AG10803 (cell line): ENCODE measurements around the gene TMPRSS2.

Experiments
- DNase-seq: peaks from one replicate; pipeline ENCODE4 v3.0.0; 2010; ENCODE audit warnings: low read depth
- H3K4me3 ChIP-seq: 2 replicates; pipeline ENCODE4 v1.5.1; 2011; ENCODE audit warnings: mild to moderate bottlenecking, low read length, control low read depth
- CTCF ChIP-seq: conservative IDR thresholded peaks from 2 replicates; pipeline ENCODE4 v1.5.1; 2011; ENCODE audit warnings: mild to moderate bottlenecking, low read length, control low read depth, inconsistent platforms

TMPRSS2 gene

GRCh38 chr21:41482980-41483379 is 25.0 kb downstream of the TMPRSS2 start:
- no peak for TF ChIP-seq CTCF
- H3K4me3 ChIP-seq: no peak overlapping the region
- no peak for DNase-seq

GRCh38 chr21:41482301-41482700 is 25.7 kb downstream of the TMPRSS2 start:
- DNase-seq: peak; percentile 59
- no peak overlapping the region for H3K4me3 ChIP-seq
- no peak for TF ChIP-seq CTCF

GRCh38 chr21:41481191-41481590 is 26.8 kb downstream of the TMPRSS2 start:
- no peak for TF ChIP-seq CTCF
- H3K4me3 ChIP-seq: no peak overlapping the region
- peak; percentile 60 for DNase-seq

GRCh38 chr21:41480086-41480690 is 27.8 kb downstream of the TMPRSS2 start:
- no peak for TF ChIP-seq CTCF
- no peak overlapping the region for H3K4me3 ChIP-seq
- DNase-seq: no peak

- no peak for DNase-seq
- TF ChIP-seq CTCF: no peak
- no peak overlapping the region for H3K4me3 ChIP-seq
Measured at GRCh38 chr21:41479686-41480085, 28.3 kb downstream of the TMPRSS2 start.

- DNase-seq: no peak
- TF ChIP-seq CTCF: no peak
- no peak overlapping the region for H3K4me3 ChIP-seq
Measured at GRCh38 chr21:41478319-41479177, 29.4 kb downstream of the TMPRSS2 start.
